MM.1S (cell line): Measurements from ENCODE around the gene FOXL1.

Experiments used
- CTCF ChIP-seq: fragments of 300-600 bp; sonication (generic); IDR thresholded peaks from 2 replicates; pipeline ENCODE4 v1.5.1; 2016; ENCODE audit warnings: antibody characterized with exemption, low read length, mixed read lengths
- EZH2phosphoT487 ChIP-seq: fragments of 300-600 bp; sonication (generic); IDR thresholded peaks from 2 replicates; pipeline ENCODE4 v1.6.1; 2018; ENCODE audit warnings: antibody characterized with exemption, low read length

GRCh38 chr16:86555704-86556075 lies 22.7 kb upstream of the FOXL1 start:
- TF ChIP-seq CTCF = no peak
- TF ChIP-seq EZH2phosphoT487 = no peak
